Measurements from ENCODE around the gene NOS1AP. TPM values are rescaled to one million over a fixed set of nuclear protein-coding genes. Genes with fewer than 3 reads are reported as not detected.

The NOS1AP gene
- total RNA-seq, 1 experiment from 2014 or later, result 5.3 TPM

DNA sequence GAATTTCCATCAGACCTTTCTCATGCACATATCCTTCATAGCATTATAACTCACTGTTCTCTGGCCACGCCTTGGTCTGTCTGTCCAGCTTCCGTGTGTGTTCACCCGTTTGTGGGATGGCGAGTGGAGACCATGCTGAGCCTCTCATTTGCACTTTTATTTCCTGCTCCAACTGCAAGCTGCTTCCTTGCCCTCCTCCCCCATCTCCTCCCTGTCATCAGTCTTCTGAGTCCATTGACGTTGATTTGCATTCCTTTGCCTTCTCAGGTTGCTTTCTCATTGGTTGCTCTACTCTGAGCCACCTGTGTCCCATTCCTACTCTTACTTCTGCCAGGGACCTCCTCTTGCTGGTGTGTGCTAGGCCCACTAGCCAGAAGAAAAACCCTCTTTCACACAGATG, 146.4 kb downstream of the NOS1AP start:
- no peak overlapping the region for H3K4me3 ChIP-seq (replicated peaks in 1 of 2; ENCODE audit: low read depth in 1 of 2, low read length in 2 of 2)
- no peaks in the 10 kb centered on the region for H4K20me1 ChIP-seq (ENCODE audit: insufficient read depth)
- H3K9me2 ChIP-seq (ENCODE audit: insufficient read depth), result no peaks in the 10 kb centered on the region
- no peaks in the 10 kb centered on the region for H3K36me3 ChIP-seq (ENCODE audit: control insufficient read depth in 1 of 2, insufficient read depth in 2 of 2, low read length in 2 of 2)
- H3K9me3 ChIP-seq (ENCODE audit: control insufficient read depth in 1 of 2, insufficient read depth in 1 of 2, low read depth in 1 of 2, low read length in 2 of 2), result no peaks in the 10 kb centered on the region
- CTCF ChIA-PET, result no interaction called here
- H3K9ac ChIP-seq (ENCODE audit: low read length), result no peak overlapping the region
- no peak overlapping the region for H2AFZ ChIP-seq (ENCODE audit: low read depth, low read length, poor library complexity, severe bottlenecking)
- no peak for DNase-seq (ENCODE audit: low read depth, low spot score)
- TF ChIP-seq, protein P1, sequence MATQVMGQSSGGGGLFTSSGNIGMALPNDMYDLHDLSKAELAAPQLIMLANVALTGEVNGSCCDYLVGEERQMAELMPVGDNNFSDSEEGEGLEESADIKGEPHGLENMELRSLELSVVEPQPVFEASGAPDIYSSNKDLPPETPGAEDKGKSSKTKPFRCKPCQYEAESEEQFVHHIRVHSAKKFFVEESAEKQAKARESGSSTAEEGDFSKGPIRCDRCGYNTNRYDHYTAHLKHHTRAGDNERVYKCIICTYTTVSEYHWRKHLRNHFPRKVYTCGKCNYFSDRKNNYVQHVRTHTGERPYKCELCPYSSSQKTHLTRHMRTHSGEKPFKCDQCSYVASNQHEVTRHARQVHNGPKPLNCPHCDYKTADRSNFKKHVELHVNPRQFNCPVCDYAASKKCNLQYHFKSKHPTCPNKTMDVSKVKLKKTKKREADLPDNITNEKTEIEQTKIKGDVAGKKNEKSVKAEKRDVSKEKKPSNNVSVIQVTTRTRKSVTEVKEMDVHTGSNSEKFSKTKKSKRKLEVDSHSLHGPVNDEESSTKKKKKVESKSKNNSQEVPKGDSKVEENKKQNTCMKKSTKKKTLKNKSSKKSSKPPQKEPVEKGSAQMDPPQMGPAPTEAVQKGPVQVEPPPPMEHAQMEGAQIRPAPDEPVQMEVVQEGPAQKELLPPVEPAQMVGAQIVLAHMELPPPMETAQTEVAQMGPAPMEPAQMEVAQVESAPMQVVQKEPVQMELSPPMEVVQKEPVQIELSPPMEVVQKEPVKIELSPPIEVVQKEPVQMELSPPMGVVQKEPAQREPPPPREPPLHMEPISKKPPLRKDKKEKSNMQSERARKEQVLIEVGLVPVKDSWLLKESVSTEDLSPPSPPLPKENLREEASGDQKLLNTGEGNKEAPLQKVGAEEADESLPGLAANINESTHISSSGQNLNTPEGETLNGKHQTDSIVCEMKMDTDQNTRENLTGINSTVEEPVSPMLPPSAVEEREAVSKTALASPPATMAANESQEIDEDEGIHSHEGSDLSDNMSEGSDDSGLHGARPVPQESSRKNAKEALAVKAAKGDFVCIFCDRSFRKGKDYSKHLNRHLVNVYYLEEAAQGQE (IDR thresholded peaks at IDR 0.05; ENCODE audit: low read depth), result no peak
- no peak for TF ChIP-seq RAD21 (IDR thresholded peaks at IDR 0.05; ENCODE audit: low read depth)
- no peak for TF ChIP-seq EGR1 (IDR thresholded peaks at IDR 0.05; ENCODE audit: low read depth)
- no peak for TF ChIP-seq SP1 (IDR thresholded peaks at IDR 0.05; ENCODE audit: low read depth)
- TF ChIP-seq SRF (IDR thresholded peaks at IDR 0.05; ENCODE audit: low read depth), result no peak
- no peak for TF ChIP-seq POLR2A (IDR thresholded peaks at IDR 0.05; ENCODE audit: borderline replicate concordance, extremely low read depth, insufficient read depth, insufficient read length)
- TF ChIP-seq CBX3 (IDR thresholded peaks at IDR 0.05; ENCODE audit: low read depth), result no peak
- TF ChIP-seq EZH2 (IDR thresholded peaks at IDR 0.05), result no peak
- no peak for TF ChIP-seq CEBPB (IDR thresholded peaks at IDR 0.05; ENCODE audit: low read depth)
- TF ChIP-seq ZFX (IDR thresholded peaks at IDR 0.05), result no peak
- TF ChIP-seq, protein P2, sequence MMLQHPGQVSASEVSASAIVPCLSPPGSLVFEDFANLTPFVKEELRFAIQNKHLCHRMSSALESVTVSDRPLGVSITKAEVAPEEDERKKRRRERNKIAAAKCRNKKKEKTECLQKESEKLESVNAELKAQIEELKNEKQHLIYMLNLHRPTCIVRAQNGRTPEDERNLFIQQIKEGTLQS (IDR thresholded peaks at IDR 0.05), result no peak
- TF ChIP-seq JUND (IDR thresholded peaks at IDR 0.05), result no peak
- no peak for TF ChIP-seq FOSL1 (IDR thresholded peaks at IDR 0.05; ENCODE audit: low read depth)
- no peak for TF ChIP-seq TCF7L2 (IDR thresholded peaks at IDR 0.05; ENCODE audit: borderline replicate concordance, extremely low read depth, insufficient read depth, insufficient read length)
- TF ChIP-seq, protein P3, sequence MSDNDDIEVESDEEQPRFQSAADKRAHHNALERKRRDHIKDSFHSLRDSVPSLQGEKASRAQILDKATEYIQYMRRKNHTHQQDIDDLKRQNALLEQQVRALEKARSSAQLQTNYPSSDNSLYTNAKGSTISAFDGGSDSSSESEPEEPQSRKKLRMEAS (IDR thresholded peaks at IDR 0.05), result no peak
- TF ChIP-seq, protein P4, sequence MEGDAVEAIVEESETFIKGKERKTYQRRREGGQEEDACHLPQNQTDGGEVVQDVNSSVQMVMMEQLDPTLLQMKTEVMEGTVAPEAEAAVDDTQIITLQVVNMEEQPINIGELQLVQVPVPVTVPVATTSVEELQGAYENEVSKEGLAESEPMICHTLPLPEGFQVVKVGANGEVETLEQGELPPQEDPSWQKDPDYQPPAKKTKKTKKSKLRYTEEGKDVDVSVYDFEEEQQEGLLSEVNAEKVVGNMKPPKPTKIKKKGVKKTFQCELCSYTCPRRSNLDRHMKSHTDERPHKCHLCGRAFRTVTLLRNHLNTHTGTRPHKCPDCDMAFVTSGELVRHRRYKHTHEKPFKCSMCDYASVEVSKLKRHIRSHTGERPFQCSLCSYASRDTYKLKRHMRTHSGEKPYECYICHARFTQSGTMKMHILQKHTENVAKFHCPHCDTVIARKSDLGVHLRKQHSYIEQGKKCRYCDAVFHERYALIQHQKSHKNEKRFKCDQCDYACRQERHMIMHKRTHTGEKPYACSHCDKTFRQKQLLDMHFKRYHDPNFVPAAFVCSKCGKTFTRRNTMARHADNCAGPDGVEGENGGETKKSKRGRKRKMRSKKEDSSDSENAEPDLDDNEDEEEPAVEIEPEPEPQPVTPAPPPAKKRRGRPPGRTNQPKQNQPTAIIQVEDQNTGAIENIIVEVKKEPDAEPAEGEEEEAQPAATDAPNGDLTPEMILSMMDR (IDR thresholded peaks at IDR 0.05 in 2 of 3, conservative IDR thresholded peaks at IDR 0.05 in 1 of 3; ENCODE audit: borderline replicate concordance in 1 of 3, insufficient read depth in 1 of 3, low read depth in 2 of 3, low read length in 2 of 3), result no peak
- TF ChIP-seq POLR2AphosphoS5 (IDR thresholded peaks at IDR 0.05; ENCODE audit: low read depth, low read length), result no peak
- RAD21 ChIA-PET (ENCODE audit: low non-redundant PET in 1 of 2, low total read pairs in 2 of 2, uncharacterized antibody in 2 of 2, unreplicated experiment in 2 of 2), result no interaction called here
- no peaks in the 10 kb centered on the region for H3K27me3 ChIP-seq (ENCODE audit: insufficient read depth, low read length)
- no peaks in the 10 kb centered on the region for H3K79me2 ChIP-seq (ENCODE audit: insufficient read depth, low read length)
- intact Hi-C loops (cut with micrococcal nuclease), result no loop called here
- H3K27ac ChIP-seq (ENCODE audit: low read depth, low read length), result no peak overlapping the region
- BruUV-seq (replicated peaks), result no TSS peak
- no peak overlapping the region for H3K4me2 ChIP-seq (ENCODE audit: low read length)
- peaks cover 0 to 11% of the 10 kb centered on the region in 2 experiments; a peak in 2 of 4 replicates for H3K4me1 ChIP-seq (ENCODE audit: control insufficient read depth in 1 of 2, insufficient read depth in 2 of 2, low read length in 2 of 2)
- POLR2A ChIA-PET, result no interaction called here
- ATAC-seq, result no peak
